Ishikawa (cell line): ENCODE data around the gene EFCAB5.
A peak's percentile ranks its signal among the peaks of the same experiment; 100 is the strongest.

Experiments used
- CEBPB ChIP-seq: IDR thresholded peaks from 2 replicates; pipeline ENCODE4 v1.6.1; 2012
- CREB1 ChIP-seq: IDR thresholded peaks from 2 replicates; pipeline ENCODE4 v1.6.1; 2012; ENCODE audit warnings: low read depth
- EGR1 ChIP-seq: IDR thresholded peaks from 2 replicates; pipeline ENCODE4 v1.6.1; 2012
- EP300 ChIP-seq: IDR thresholded peaks from 2 replicates; pipeline ENCODE4 v1.6.1; 2012; ENCODE audit warnings: borderline replicate concordance
- FOXM1 ChIP-seq: IDR thresholded peaks from 2 replicates; pipeline ENCODE4 v1.6.1; 2012; ENCODE audit warnings: low read depth, borderline replicate concordance
- MAX ChIP-seq: IDR thresholded peaks from 2 replicates; pipeline ENCODE4 v1.6.1; 2012
- NFIC ChIP-seq: IDR thresholded peaks from 2 replicates; pipeline ENCODE4 v1.6.1; 2012
- RAD21 ChIP-seq: IDR thresholded peaks from 2 replicates; pipeline ENCODE4 v1.6.1; 2012; ENCODE audit warnings: low read depth
- REST ChIP-seq: IDR thresholded peaks from 2 replicates; pipeline ENCODE4 v1.6.1; 2012; ENCODE audit warnings: low read depth, mild to moderate bottlenecking
- TAF1 ChIP-seq: IDR thresholded peaks from 2 replicates; pipeline ENCODE4 v1.6.1; 2012; ENCODE audit warnings: low read depth, mild to moderate bottlenecking
- TCF12 ChIP-seq: IDR thresholded peaks from 2 replicates; pipeline ENCODE4 v1.6.1; 2012; ENCODE audit warnings: low read depth
- TEAD4 ChIP-seq: IDR thresholded peaks from 2 replicates; pipeline ENCODE4 v1.6.1; 2012
- USF1 ChIP-seq: IDR thresholded peaks from 2 replicates; pipeline ENCODE4 v1.6.1; 2012
- YY1 ChIP-seq: IDR thresholded peaks from 2 replicates; pipeline ENCODE4 v1.6.1; 2012; ENCODE audit warnings: low read depth
- ZBTB7A ChIP-seq: IDR thresholded peaks from 2 replicates; pipeline ENCODE4 v1.6.1; 2012; ENCODE audit warnings: low read depth

Gene EFCAB5

GRCh38 chr17:30021708-30022317, 80.4 kb downstream of the EFCAB5 start:
- TF ChIP-seq RAD21: peak; percentile 79
- no peak for TF ChIP-seq YY1
- TF ChIP-seq MAX: no peak
- no peak for TF ChIP-seq NFIC
- TF ChIP-seq EP300: no peak
- no peak for TF ChIP-seq TCF12
- TF ChIP-seq CREB1: no peak
- no peak for TF ChIP-seq TEAD4

- TF ChIP-seq TCF12 (no peak), TEAD4 (no peak)
Measured at GRCh38 chr17:30027676-30028075, 86.2 kb downstream of the EFCAB5 start.

- TF ChIP-seq TEAD4 (no peak), ZBTB7A (no peak), FOXM1 (no peak), EP300 (no peak), REST (no peak), TAF1 (no peak), CREB1 (no peak), USF1 (no peak), NFIC (no peak), CEBPB (no peak), TCF12 (no peak), MAX (no peak), YY1 (no peak)
Measured at GRCh38 chr17:30031214-30031869, 89.9 kb downstream of the EFCAB5 start.

GRCh38 chr17:30035369-30035768, 93.9 kb downstream of the EFCAB5 start:
- TF ChIP-seq TEAD4: no peak
- no peak for TF ChIP-seq TAF1
- no peak for TF ChIP-seq TCF12
- no peak for TF ChIP-seq EP300
- TF ChIP-seq MAX: no peak
- no peak for TF ChIP-seq ZBTB7A
- TF ChIP-seq CEBPB: no peak
- TF ChIP-seq REST: no peak
- TF ChIP-seq FOXM1: no peak
- TF ChIP-seq RAD21: no peak

- no peak for TF ChIP-seq EP300
- no peak for TF ChIP-seq EGR1
- no peak for TF ChIP-seq TEAD4
- no peak for TF ChIP-seq FOXM1
- TF ChIP-seq REST: no peak
- no peak for TF ChIP-seq USF1
- no peak for TF ChIP-seq TCF12
- TF ChIP-seq MAX: no peak
- TF ChIP-seq ZBTB7A: no peak
- no peak for TF ChIP-seq RAD21
- no peak for TF ChIP-seq CREB1
- no peak for TF ChIP-seq CEBPB
- no peak for TF ChIP-seq NFIC
- no peak for TF ChIP-seq YY1
- TF ChIP-seq TAF1: no peak
Measured at GRCh38 chr17:30041551-30041950, 100.1 kb downstream of the EFCAB5 start.
